ENCODE results near the gene TMEM181.

DNA sequence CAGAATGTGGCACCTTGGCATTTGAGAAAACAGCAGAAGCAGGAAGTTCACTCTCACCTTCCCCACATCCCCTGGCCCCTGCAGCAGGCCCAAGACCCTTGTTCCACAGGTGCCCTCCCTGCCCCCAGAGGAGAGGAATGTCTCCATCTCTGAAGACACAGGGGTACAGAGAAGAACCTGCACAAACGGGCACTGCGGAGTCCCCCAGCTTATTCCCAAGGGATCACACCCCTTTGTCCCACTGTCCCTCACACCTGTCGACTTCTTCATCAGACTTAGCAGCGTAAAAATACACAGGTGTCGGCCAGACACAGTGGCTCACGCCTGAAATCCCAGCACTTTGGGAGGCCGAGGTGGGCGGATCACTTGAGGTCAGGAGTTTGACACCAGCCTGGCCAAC, 42.9 kb upstream of the TMEM181 start:
- TF ChIP-seq CTCF (IDR thresholded peaks at IDR 0.05; ENCODE audit: low read length) (no peak), EZH2phosphoT487 (IDR thresholded peaks at IDR 0.05; ENCODE audit: low read length) (no peak), EZH2 (optimal IDR thresholded peaks at IDR 0.05; ENCODE audit: low read depth, low read length) (no peak)

All from MM.1S (cell line).